ENCODE measurements around the gene BRINP1.
"Not testable (repeated sequence)": the region's sequence is repeated elsewhere in the genome, so short reads cannot be mapped to it uniquely, and the experiment has no call there.

BRINP1 gene

GRCh38 chr9:119175581-119175980, 193.7 kb downstream of the BRINP1 start:
- no peak for TF ChIP-seq CTCF (conservative IDR thresholded peaks at IDR 0.05; ENCODE audit: low read length)
- DNase-seq (ENCODE audit: low read depth) = no peak
- H3K4me3 ChIP-seq (ENCODE audit: low read length) = no peak overlapping the region

- DNase-seq (ENCODE audit: low read depth); H3K4me3 ChIP-seq (ENCODE audit: low read length): not testable (repeated sequence)
These were observed 200.0 kb downstream of the BRINP1 start for GRCh38 chr9:119169222-119169621.

- no peak for DNase-seq (ENCODE audit: low read depth)
- H3K4me3 ChIP-seq (ENCODE audit: low read length) = no peak overlapping the region
- no peak for TF ChIP-seq CTCF (conservative IDR thresholded peaks at IDR 0.05; ENCODE audit: low read length)
These were observed 201.4 kb downstream of the BRINP1 start for GRCh38 chr9:119167876-119168275.

GRCh38 chr9:119167267-119167666, 202.0 kb downstream of the BRINP1 start:
- no peak overlapping the region for H3K4me3 ChIP-seq (ENCODE audit: low read length)
- DNase-seq (ENCODE audit: low read depth) = no peak
- TF ChIP-seq CTCF (conservative IDR thresholded peaks at IDR 0.05; ENCODE audit: low read length) = no peak

GRCh38 chr9:119166096-119166495, 203.1 kb downstream of the BRINP1 start:
- no peak overlapping the region for H3K4me3 ChIP-seq (ENCODE audit: low read length)
- TF ChIP-seq CTCF (conservative IDR thresholded peaks at IDR 0.05; ENCODE audit: low read length) = no peak
- DNase-seq (ENCODE audit: low read depth) = no peak

GRCh38 chr9:119165131-119165530, 204.1 kb downstream of the BRINP1 start:
- DNase-seq (ENCODE audit: low read depth) = no peak
- H3K4me3 ChIP-seq (ENCODE audit: low read length) = no peak overlapping the region
- no peak for TF ChIP-seq CTCF (conservative IDR thresholded peaks at IDR 0.05; ENCODE audit: low read length)

GRCh38 chr9:119164716-119165115, 204.5 kb downstream of the BRINP1 start:
- DNase-seq (ENCODE audit: low read depth) = no peak
- no peak for TF ChIP-seq CTCF (conservative IDR thresholded peaks at IDR 0.05; ENCODE audit: low read length)
- no peak overlapping the region for H3K4me3 ChIP-seq (ENCODE audit: low read length)

GRCh38 chr9:119160551-119160950, 208.7 kb downstream of the BRINP1 start:
- TF ChIP-seq CTCF (conservative IDR thresholded peaks at IDR 0.05; ENCODE audit: low read length) = no peak
- DNase-seq (ENCODE audit: low read depth) = no peak
- H3K4me3 ChIP-seq (ENCODE audit: low read length) = no peak overlapping the region
